ENCODE results near the gene BTN2A1. TPM values are rescaled to one million over a fixed set of nuclear protein-coding genes. Genes with fewer than 3 reads are reported as not detected.
"Not testable (repeated sequence)": the region's sequence is repeated elsewhere in the genome, so short reads cannot be mapped to it uniquely, and the experiment has no call there.

BTN2A1 gene
- total RNA-seq, 1 donor from 2014 or later: 7.8 TPM

DNA sequence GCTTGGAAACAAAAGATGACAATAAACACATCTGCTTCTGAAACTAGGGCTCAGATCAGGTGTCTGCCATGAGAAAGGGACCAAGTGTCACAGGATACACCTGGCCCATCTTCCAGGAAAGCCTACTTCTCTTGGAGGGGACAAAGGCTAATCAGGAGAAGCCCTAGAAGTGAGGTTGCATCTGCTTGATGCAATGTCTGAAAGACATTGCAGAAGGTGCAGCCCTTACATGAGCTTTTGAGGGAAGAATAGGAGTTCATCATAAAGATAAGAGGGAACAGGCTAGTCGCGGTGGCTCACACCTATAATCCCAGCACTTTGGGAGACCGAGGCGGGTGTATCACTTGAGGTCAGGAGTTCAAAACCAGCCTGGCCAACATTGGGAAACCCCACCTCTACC, 39.9 kb downstream of the BTN2A1 start:
- DNase-seq: no peak

DNA sequence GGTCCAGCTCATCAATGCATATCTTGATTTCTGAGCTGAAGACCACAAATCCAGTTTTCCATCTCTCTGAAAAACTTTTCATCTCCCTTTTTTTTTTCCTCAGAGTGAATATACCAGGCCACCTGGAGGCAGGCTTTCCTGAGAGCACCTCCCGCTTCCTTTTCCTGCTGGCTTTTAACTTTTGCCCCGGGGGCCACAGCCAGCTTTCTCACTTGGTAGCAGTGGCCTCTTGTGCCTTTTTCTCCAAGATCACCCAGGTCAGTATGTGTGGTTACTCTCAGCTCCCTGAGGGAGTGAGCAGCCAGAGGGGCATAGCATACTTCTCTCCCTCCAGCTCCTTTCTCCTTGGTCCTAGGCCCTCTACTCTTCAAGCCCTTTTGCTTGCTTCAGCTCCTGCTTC, 42.3 kb downstream of the BTN2A1 start, which contains the start of gene BTN1A1:
Gene BTN1A1 (plus strand): TSS at position 202 of the 400 bp plus-strand sequence. CDS start 984 bp downstream, outside the sequence.
- DNase-seq: no peak

DNA sequence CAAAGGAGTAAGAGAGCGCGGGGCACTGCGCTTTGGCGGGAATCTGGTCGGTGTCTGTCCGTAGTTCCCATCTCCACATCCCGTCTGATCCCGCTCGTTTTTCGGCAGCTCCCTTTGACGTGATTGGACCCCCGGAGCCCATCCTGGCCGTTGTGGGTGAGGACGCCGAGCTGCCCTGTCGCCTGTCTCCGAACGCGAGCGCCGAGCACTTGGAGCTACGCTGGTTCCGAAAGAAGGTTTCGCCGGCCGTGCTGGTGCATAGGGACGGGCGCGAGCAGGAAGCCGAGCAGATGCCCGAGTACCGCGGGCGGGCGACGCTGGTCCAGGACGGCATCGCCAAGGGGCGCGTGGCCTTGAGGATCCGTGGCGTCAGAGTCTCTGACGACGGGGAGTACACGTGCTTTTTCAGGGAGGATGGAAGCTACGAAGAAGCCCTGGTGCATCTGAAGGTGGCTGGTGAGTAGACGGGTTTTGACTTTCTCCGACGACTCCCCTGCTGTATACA, 43.8 kb downstream of the BTN2A1 start:
- peak; percentile 32 for DNase-seq

DNA sequence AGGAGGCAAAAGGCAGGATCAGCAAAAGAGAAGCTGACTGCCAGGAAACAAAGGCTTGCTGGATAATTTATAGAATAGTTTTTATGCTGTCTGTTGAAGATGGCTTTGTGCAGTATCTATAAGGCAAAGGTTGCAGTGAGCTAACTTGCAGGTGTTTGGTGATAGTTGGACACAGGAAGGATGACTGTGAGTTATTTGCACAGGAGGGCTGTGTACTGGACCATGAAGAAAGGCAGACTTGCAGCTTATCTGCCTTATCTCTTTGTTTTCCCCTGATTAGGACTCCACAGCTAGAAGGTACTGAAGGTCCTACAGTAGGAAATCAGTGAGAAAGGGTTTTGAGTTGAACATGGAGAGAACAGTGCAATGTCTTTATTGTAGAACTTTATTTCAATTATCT, 44.4 kb downstream of the BTN2A1 start:
- no peak for DNase-seq

DNA sequence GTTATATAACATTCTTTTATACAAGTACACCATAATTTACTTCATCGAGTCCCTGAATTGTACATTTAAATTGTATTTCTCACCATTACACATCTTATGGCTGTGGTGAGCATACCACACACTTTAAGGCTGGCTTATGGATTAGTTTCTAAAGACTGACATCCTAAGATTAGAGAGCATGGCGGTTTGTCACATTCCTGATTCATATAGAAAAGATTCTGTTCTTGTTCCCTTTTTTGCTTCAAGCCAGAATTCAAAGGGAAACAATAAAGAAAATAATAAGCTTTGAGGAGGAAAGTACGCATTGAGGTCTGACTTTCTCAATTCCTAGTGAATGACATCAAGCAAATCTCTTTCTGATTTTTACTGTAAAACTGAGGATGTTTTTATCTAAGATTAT, 44.9 kb downstream of the BTN2A1 start:
- DNase-seq: no peak

DNA sequence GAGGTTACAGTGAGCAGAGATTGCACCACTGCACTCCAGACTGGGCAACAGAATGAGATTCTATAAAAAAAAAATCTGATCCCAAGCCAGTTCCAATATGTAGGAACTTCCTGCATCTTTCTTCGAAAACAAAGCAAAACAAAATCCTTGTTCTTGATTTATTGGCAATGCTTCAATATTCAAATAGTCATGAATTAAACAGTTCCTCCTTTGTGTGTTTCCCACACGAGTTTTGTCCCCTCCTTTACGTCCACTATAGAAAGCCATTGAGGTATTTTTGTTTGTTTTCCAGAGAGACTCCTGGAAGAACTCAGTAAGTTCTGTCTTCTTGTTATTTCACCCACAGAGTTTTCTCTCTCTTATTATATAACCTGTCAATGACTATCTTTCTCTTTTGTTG, 49.9 kb downstream of the BTN2A1 start:
- DNase-seq: no peak

DNA sequence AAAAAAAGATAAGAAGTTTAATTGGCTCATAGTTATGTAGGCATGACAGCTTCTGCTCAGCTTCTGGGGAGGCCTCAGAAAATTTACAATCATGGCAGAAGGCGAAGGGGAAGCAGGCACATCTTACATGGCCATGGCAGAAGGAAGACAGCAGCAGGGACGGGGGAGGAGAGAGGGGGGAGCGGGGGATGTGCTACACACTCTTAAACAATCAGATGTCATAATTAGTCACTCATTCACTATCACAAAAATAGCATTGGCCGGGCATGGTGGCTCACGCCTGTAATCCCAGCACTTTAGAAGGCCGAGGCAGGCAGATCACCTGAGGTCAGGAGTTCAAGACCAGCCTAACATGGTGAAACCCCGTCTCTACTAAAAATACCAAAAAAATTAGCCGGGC, 53.3 kb downstream of the BTN2A1 start:
- not testable (repeated sequence) for DNase-seq

DNA sequence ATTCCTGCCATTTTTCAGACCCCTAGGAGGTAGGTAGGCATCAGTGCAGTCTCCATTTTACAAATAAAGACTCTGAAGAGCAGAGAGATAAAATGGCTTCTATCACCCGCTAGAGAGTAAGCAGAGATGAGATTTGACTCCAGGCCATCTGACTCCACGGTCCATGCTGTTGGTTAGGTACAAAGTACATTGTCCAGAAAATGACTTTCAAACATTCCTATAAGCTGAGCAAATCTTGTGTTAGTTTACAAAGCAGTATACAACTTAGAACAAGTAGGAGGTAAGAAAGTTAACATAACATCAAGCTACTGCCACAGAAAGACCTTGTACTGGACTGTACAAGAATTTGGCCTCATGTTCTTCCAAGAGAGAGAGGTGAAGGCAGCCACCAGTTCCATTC, 57.2 kb downstream of the BTN2A1 start:
- no peak for DNase-seq

DNA sequence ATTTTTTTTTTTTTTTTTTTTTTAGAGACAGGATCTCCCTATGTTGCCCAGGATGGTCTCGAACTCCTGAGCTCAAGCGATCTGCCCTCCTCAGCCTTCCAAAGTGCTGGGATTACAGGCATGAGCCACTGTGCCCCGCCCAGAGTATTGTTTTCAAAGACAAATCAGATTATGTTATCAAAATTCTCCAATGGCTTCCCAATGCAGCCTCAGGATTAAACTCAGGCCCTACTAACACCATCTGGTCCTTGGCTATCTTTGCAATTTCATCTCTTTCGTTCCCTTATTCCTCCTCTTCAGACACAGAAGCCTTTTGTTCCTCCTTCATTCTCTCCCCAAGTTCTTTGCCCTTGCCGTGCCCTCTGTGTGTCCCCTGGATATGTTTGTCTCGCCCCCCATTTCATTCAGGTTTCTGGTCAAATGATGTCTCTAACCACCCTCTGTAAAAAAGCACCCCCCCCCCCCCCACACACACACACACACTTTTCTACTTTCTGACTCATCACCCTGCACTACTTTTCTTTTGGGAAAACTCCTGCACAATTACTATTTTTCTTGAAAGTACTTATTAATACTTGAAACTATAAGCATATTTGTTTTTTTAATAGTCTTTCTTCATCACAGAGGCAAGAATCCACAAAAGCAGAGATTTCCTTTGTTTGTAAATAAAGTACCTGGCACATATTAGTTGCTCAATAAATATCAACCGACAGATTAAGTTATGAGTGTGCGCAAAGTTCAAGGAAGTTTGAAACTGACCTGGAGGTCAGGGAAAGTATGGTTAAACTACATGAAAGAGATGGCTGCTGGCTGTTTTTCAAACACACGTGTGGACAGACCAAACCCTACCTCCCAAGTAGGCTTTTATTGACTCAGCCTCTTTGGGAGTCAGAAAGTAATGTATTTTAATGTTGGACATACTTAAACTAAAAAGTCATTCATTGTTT, 59.0 kb downstream of the BTN2A1 start:
- no peak for DNase-seq

Other genes with a start within 250 kb of the BTN2A1 start
- 28.8 and 44.4 TPM in 2 replicates for gene BTN3A2, start 92.8 kb upstream of the BTN2A1 start, total RNA-seq
- 13.8 and 15.0 TPM in 2 replicates for gene BTN2A2, start 74.8 kb upstream of the BTN2A1 start, total RNA-seq
- gene BTN3A1, start 55.7 kb upstream of the BTN2A1 start, total RNA-seq: 21.7 and 25.0 TPM in 2 replicates
- 16.9 and 20.3 TPM in 2 replicates for gene BTN3A3, start 17.5 kb upstream of the BTN2A1 start, total RNA-seq
- not detected in 2 replicates for gene BTN1A1, start 42.3 kb downstream of the BTN2A1 start, total RNA-seq
- gene HMGN4, start 80.4 kb downstream of the BTN2A1 start, total RNA-seq: 60.4 and 78.7 TPM in 2 replicates
- gene ABT1, start 139.0 kb downstream of the BTN2A1 start, total RNA-seq: 18.7 and 22.0 TPM in 2 replicates
- gene ZNF322, start 201.8 kb downstream of the BTN2A1 start, total RNA-seq: 14.0 and 19.2 TPM in 2 replicates

All from dermis blood vessel endothelial cell (primary cell).